Right atrium auricular region (tissue), 2 donors: ENCODE results near the gene POU2AF2. TPM values are rescaled to one million over a fixed set of nuclear protein-coding genes. Genes with fewer than 3 reads are reported as not detected.
"Not testable (repeated sequence)": the region's sequence is repeated elsewhere in the genome, so short reads cannot be mapped to it uniquely, and the experiment has no call there.

Experiments used
- DNase-seq: peaks from one replicate; pipeline ENCODE4 v3.0.0-alpha.2; 2019; ENCODE audit warnings: low spot score
- H3K27ac ChIP-seq, 2 donors: fragments of 200-600 bp; sonication (generic); 1 replicate in 1 of 2; 2 replicates in 1 of 2; pipeline ENCODE4 v1.5.1; 2016 to 2019
- H3K27me3 ChIP-seq, 2 donors: fragments of 200-600 bp; sonication (generic); one replicate each; pipeline versions ENCODE4 v1.5.1 to v1.6.0; 2017 to 2019
- H3K36me3 ChIP-seq: fragments of 200-600 bp; sonication (generic); one replicate; pipeline ENCODE4 v1.5.1; 2016
- H3K4me1 ChIP-seq, 2 donors: fragments of 200-600 bp; sonication (generic); one replicate each; pipeline versions ENCODE4 v1.5.1 to v1.6.0; 2017 to 2019
- H3K4me3 ChIP-seq, 2 donors: fragments of 200-600 bp; sonication (generic); 1 replicate in 1 of 2; 2 replicates in 1 of 2; pipeline ENCODE4 v1.5.1; 2017 to 2019; ENCODE audit warnings: mild to moderate bottlenecking in 1 of 2, moderate library complexity in 1 of 2
- H3K9me3 ChIP-seq, 2 donors: fragments of 200-600 bp; sonication (generic); one replicate each; pipeline ENCODE4 v1.5.1; 2019
- total RNA-seq, 2 donors: library from RNA; depleted of rRNA; stranded (reverse); fragments of >200 nt; gene quantifications; one replicate each; pipeline ENCODE4 v1.1.0, GENCODE V29; 2016
- TF ChIP-seq, protein P1 (sequence below), 2 donors: fragments of 200-600 bp; sonication (generic); IDR thresholded peaks; one replicate each; pipeline ENCODE4 v1.5.1; 2019; ENCODE audit warnings: antibody characterized with exemption in 2 of 2

Gene POU2AF2
- total RNA-seq, 2 donors from 2014 or later, result not detected

DNA sequence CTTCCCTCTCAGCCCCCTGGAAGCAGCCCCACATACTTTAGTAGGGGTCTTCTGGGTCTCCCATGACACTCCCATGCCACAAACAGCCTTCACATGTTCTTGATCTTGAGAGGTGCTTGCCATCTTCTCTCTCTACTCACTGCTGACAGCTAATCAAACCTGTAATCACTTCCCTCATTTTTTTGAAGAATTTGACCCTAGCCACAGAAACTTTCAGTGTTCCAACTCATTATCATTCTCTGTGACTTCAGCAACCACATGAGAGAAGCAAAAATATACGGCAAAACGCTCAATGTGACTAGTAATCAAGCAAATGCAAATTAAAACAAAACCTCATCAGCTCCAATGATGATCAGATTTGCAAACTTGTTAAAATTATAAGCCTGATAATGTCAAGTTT is 38.3 kb upstream of the POU2AF2 start:
- TF ChIP-seq, protein P1, sequence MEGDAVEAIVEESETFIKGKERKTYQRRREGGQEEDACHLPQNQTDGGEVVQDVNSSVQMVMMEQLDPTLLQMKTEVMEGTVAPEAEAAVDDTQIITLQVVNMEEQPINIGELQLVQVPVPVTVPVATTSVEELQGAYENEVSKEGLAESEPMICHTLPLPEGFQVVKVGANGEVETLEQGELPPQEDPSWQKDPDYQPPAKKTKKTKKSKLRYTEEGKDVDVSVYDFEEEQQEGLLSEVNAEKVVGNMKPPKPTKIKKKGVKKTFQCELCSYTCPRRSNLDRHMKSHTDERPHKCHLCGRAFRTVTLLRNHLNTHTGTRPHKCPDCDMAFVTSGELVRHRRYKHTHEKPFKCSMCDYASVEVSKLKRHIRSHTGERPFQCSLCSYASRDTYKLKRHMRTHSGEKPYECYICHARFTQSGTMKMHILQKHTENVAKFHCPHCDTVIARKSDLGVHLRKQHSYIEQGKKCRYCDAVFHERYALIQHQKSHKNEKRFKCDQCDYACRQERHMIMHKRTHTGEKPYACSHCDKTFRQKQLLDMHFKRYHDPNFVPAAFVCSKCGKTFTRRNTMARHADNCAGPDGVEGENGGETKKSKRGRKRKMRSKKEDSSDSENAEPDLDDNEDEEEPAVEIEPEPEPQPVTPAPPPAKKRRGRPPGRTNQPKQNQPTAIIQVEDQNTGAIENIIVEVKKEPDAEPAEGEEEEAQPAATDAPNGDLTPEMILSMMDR (IDR thresholded peaks at IDR 0.05), result no peak
- H3K27me3 ChIP-seq, result no peaks in the 10 kb centered on the region
- no peak for DNase-seq
- H3K4me1 ChIP-seq, result no peaks in the 10 kb centered on the region
- no peaks in the 10 kb centered on the region for H3K36me3 ChIP-seq
- H3K27ac ChIP-seq, result no peak overlapping the region
- H3K4me3 ChIP-seq, result no peak overlapping the region
- H3K9me3 ChIP-seq, result no peaks in the 10 kb centered on the region

DNA sequence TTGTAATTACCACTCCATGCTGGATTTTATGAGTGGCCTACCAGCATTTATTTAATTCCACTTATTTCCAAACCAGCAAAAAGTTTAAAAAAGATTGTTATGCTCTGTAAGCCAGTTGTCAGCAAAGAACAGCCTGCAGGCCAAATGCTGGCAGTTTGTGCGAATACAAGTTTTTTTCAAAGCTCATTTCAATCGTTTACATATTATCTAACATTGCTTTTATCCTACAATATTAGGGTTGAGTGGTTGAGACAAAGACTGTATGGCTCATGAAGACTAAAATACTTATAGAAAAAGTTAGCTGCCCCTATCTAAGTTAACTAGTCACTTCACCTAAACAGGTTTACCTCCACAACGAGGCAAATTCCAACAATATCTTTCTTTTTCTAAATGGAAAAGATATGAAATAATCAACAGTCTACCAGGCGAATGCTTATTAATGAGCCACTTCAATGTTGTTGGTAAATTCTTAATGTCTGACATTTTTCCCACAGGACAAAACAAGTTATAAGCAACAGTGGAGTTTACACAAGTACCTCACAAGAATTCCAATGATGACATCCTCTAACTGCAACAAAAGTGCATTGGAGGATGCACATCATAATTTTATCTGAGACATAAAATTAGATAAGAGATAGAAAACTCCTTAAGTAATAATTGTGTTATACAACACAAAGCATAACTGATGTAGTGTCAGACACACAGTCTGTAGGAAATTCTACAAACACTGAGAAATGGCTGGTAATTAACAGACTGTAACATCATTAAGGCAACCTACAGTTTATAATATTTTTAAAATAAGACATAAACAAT is 35.8 kb upstream of the POU2AF2 start:
- Histone ChIP-seq H3K4me1 (no peaks in the 10 kb centered on the region), H3K27ac (no peak overlapping the region), H3K27me3 (no peaks in the 10 kb centered on the region), H3K4me3 (no peak overlapping the region), H3K36me3 (no peaks in the 10 kb centered on the region), H3K9me3 (no peaks in the 10 kb centered on the region)
- DNase-seq, result no peak
- TF ChIP-seq, protein P1 (IDR thresholded peaks at IDR 0.05), result no peak

DNA sequence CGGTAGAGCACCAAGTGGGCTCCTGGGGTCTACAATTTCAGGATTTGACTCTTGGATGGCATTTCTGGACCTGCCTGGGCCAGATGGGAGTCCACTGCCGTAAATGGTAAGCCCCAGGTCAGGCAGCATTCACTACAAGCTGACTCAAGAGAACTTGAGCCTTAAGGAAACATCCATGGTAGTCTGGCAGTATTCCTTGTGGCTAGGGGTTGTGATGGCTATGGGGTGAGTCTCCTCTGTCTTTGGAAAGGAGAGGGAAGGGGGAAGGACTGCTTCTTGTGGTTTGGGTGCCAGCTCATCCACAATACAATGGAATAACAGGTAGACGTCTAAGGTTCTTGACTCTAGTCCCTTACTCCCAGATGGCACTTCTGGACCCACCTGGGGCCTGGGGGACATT is 32.3 kb upstream of the POU2AF2 start:
- TF ChIP-seq, protein P1 (IDR thresholded peaks at IDR 0.05), result no peak
- Histone ChIP-seq H3K27ac (no peak overlapping the region), H3K4me1 (no peaks in the 10 kb centered on the region), H3K9me3 (peaks cover 0 to 5% of the 10 kb centered on the region in 2 donors), H3K27me3 (no peaks in the 10 kb centered on the region), H3K4me3 (no peak overlapping the region), H3K36me3 (no peaks in the 10 kb centered on the region)
- no peak for DNase-seq

DNA sequence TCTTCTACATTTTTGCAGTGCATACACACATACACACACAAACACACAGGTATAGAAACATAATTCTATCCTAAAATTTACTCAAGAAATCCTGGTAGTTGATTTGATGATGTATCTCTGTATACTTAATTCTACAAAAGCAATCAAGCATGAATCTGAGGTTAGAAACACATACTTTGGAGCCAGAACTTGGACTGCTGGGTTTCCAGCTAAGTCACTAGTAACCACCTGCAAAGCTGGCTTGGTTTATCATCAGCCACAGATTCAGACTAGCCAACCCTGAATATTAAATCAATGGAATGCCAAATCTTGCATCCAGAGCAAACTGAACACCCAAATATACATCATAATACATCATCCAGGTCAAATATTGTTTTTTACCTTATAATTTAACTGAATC is 24.8 kb upstream of the POU2AF2 start:
- Histone ChIP-seq H3K36me3 (no peaks in the 10 kb centered on the region), H3K4me3 (no peak overlapping the region), H3K9me3 (peaks cover 0 to 11% of the 10 kb centered on the region in 2 donors), H3K4me1 (no peaks in the 10 kb centered on the region), H3K27me3 (no peaks in the 10 kb centered on the region), H3K27ac (no peak overlapping the region)
- no peak for DNase-seq
- TF ChIP-seq, protein P1 (IDR thresholded peaks at IDR 0.05), result no peak

- no peaks in the 10 kb centered on the region for H3K4me1 ChIP-seq
- no peak for DNase-seq
- no peak overlapping the region for H3K27ac ChIP-seq
- H3K4me3 ChIP-seq, result no peak overlapping the region
- H3K27me3 ChIP-seq, result no peaks in the 10 kb centered on the region
- TF ChIP-seq, protein P1 (IDR thresholded peaks at IDR 0.05), result no peak
- H3K36me3 ChIP-seq, result no peaks in the 10 kb centered on the region
- H3K9me3 ChIP-seq, result peaks cover 0 to 11% of the 10 kb centered on the region in 2 donors
These were observed 24.3 kb upstream of the POU2AF2 start for GRCh38 chr11:111221208-111221607.

DNA sequence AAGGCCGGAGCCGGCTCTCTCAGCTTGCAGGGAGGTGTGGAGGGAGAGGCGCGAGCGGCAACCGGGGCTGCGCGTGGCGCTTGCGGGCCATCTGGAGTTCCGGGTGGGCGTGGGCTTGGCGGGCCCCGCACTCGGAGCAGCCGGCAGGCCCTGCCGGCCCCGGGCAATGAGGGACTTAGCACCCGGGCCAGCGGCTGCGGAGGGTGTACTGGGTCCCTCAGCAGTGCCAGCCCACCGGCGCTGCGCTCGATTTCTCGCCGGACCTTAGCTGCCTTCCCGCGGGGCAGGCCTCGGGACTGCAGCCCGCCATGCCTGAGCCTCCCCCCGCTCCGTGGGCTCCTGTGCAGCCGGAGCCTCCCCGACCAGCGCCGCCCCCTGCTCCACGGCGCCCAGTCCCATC is 23.6 kb upstream of the POU2AF2 start:
- not testable (repeated sequence) for H3K27me3 ChIP-seq, DNase-seq, H3K36me3 ChIP-seq, H3K4me1 ChIP-seq, H3K27ac ChIP-seq, H3K4me3 ChIP-seq
- peaks cover 0 to 11% of the 10 kb centered on the region in 2 donors for H3K9me3 ChIP-seq

- DNase-seq, H3K4me3 ChIP-seq, H3K36me3 ChIP-seq, H3K9me3 ChIP-seq, H3K27ac ChIP-seq, H3K27me3 ChIP-seq, H3K4me1 ChIP-seq: not testable (repeated sequence)
These were observed 22.6 kb upstream of the POU2AF2 start for GRCh38 chr11:111222821-111223455.
